H9 (cell line): ENCODE results near the gene UNC5A. TPM values are rescaled to one million over a fixed set of nuclear protein-coding genes. Genes with fewer than 3 reads are reported as not detected.

Source experiments
- DNase-seq: peaks from one replicate; pipeline ENCODE4 v3.0.0-alpha.2; 2017
- H2AFZ ChIP-seq: one replicate; pipeline ENCODE4 v1.6.1; 2013; ENCODE audit warnings: mild to moderate bottlenecking, low read length, control low read depth, moderate library complexity
- H2AK5ac ChIP-seq: 2 replicates; pipeline ENCODE4 v1.6.1; 2013; ENCODE audit warnings: low read length, control low read depth, mixed read lengths; ENCODE audit not compliant: insufficient read length
- H2BK120ac ChIP-seq: one replicate; pipeline ENCODE4 v1.6.1; 2013; ENCODE audit warnings: low read depth, mild to moderate bottlenecking, low read length, control low read depth, inconsistent platforms; ENCODE audit not compliant: poor library complexity, severe bottlenecking
- H2BK12ac ChIP-seq: 2 replicates; pipeline ENCODE4 v1.6.1; 2013; ENCODE audit warnings: low read length, control low read depth, mixed read lengths, low read depth; ENCODE audit not compliant: insufficient read length
- H2BK15ac ChIP-seq: 2 replicates; pipeline ENCODE4 v1.6.1; 2013; ENCODE audit warnings: low read depth, low read length, control low read depth
- H2BK20ac ChIP-seq: one replicate; pipeline ENCODE4 v1.6.1; 2013; ENCODE audit warnings: low read depth, mild to moderate bottlenecking, low read length, control low read depth, inconsistent platforms; ENCODE audit not compliant: poor library complexity, severe bottlenecking
- H2BK5ac ChIP-seq: 2 replicates; pipeline ENCODE4 v1.6.1; 2013; ENCODE audit warnings: low read length, control low read depth, mixed read lengths; ENCODE audit not compliant: insufficient read length
- H3K14ac ChIP-seq: 2 replicates; pipeline ENCODE4 v1.6.1; 2013; ENCODE audit warnings: low read length, control low read depth; ENCODE audit not compliant: insufficient read depth
- H3K18ac ChIP-seq: 2 replicates; pipeline ENCODE4 v1.6.1; 2013; ENCODE audit warnings: low read depth, mild to moderate bottlenecking, mixed read lengths, low read length, control low read depth; ENCODE audit not compliant: insufficient read length
- H3K23ac ChIP-seq: 2 replicates; pipeline ENCODE4 v1.6.1; 2013; ENCODE audit warnings: low read length, control low read depth, mixed read lengths, low read depth; ENCODE audit not compliant: insufficient read length
- H3K23me2 ChIP-seq: 2 replicates; pipeline ENCODE4 v1.6.1; 2013; ENCODE audit warnings: low read depth, mild to moderate bottlenecking, mixed read lengths, low read length, control low read depth; ENCODE audit not compliant: insufficient read length, poor library complexity, severe bottlenecking
- H3K27ac ChIP-seq: 2 replicates; pipeline ENCODE4 v1.5.1; 2013; ENCODE audit warnings: low read length, control low read depth, mixed read lengths, low read depth; ENCODE audit not compliant: insufficient read length
- H3K27me3 ChIP-seq: 2 replicates; pipeline ENCODE4 v1.6.1; 2013; ENCODE audit warnings: low read length, control low read depth, inconsistent platforms; ENCODE audit not compliant: insufficient read depth
- H3K4ac ChIP-seq: 2 replicates; pipeline ENCODE4 v1.6.1; 2013; ENCODE audit warnings: low read depth, mild to moderate bottlenecking, control low read depth, inconsistent platforms, low read length, moderate library complexity
- H3K4me1 ChIP-seq: 2 replicates; pipeline ENCODE4 v1.6.1; 2013; ENCODE audit warnings: low read length, control low read depth, inconsistent platforms; ENCODE audit not compliant: insufficient read depth
- H3K4me2 ChIP-seq: 2 replicates; pipeline ENCODE4 v1.6.1; 2013; ENCODE audit warnings: low read length, control low read depth, mixed read lengths; ENCODE audit not compliant: insufficient read length, insufficient read depth
- H3K56ac ChIP-seq: 2 replicates; pipeline ENCODE4 v1.6.1; 2013; ENCODE audit warnings: low read depth, mild to moderate bottlenecking, mixed read lengths, low read length, control low read depth; ENCODE audit not compliant: insufficient read length
- H3K79me1 ChIP-seq: 2 replicates; pipeline ENCODE4 v1.6.1; 2013; ENCODE audit warnings: low read depth, mild to moderate bottlenecking, moderate library complexity, low read length, control low read depth, inconsistent platforms; ENCODE audit not compliant: insufficient read depth, poor library complexity, severe bottlenecking
- H3K79me2 ChIP-seq: 2 replicates; pipeline ENCODE4 v1.6.1; 2013; ENCODE audit warnings: low read length, control low read depth, inconsistent platforms; ENCODE audit not compliant: insufficient read depth
- H3K9ac ChIP-seq: 2 replicates; pipeline ENCODE4 v1.6.1; 2013; ENCODE audit warnings: low read length, control low read depth, mixed read lengths; ENCODE audit not compliant: insufficient read length; ENCODE audit errors: extremely low read depth
- H3K9me3 ChIP-seq: one replicate; pipeline ENCODE4 v1.6.1; 2013; ENCODE audit warnings: low read depth, low read length, inconsistent platforms; ENCODE audit not compliant: control insufficient read depth
- H3T11ph ChIP-seq: one replicate; pipeline ENCODE4 v1.6.1; 2013; ENCODE audit warnings: mild to moderate bottlenecking, low read length, control low read depth, inconsistent platforms
- H4K20me1 ChIP-seq: one replicate; pipeline ENCODE4 v1.6.1; 2013; ENCODE audit not compliant: control insufficient read depth, insufficient read length, insufficient read depth
- H4K5ac ChIP-seq: 2 replicates; pipeline ENCODE4 v1.6.1; 2013; ENCODE audit warnings: low read depth, mild to moderate bottlenecking, mixed read lengths, low read length, control low read depth; ENCODE audit not compliant: insufficient read length
- H4K8ac ChIP-seq: replicated peaks from 2 replicates; pipeline ENCODE4 v1.6.1; 2013; ENCODE audit warnings: low read length, control low read depth, mixed read lengths, low read depth; ENCODE audit not compliant: insufficient read length
- H4K91ac ChIP-seq: 2 replicates; pipeline ENCODE4 v1.6.1; 2013; ENCODE audit warnings: low read depth, mild to moderate bottlenecking, moderate library complexity, mixed read lengths, low read length, control low read depth; ENCODE audit not compliant: insufficient read length
- H3K27ac Mint-ChIP-seq, 3 experiments: 2 replicates in 2 of 3; 3 replicates in 1 of 3; pipeline ENCODE4 v1.8.0; 2020 to 2021; ENCODE audit warnings: mixed read lengths in 3 of 3, mild to moderate bottlenecking in 1 of 3, moderate library complexity in 1 of 3
- H3K27me3 Mint-ChIP-seq: 2 replicates; pipeline ENCODE4 v1.8.0; 2021; ENCODE audit warnings: low read depth, mild to moderate bottlenecking, moderate library complexity, mixed read lengths
- H3K36me3 Mint-ChIP-seq, 3 experiments: 2 replicates in 2 of 3; 3 replicates in 1 of 3; pipeline ENCODE4 v1.8.0; 2020 to 2021; ENCODE audit warnings: low read depth in 3 of 3, mixed read lengths in 3 of 3; ENCODE audit not compliant: insufficient read depth in 1 of 3
- H3K4me1 Mint-ChIP-seq, 2 experiments: 2 replicates each; pipeline ENCODE4 v1.8.0; 2020; ENCODE audit warnings: mixed read lengths in 2 of 2
- H3K4me3 Mint-ChIP-seq, 2 experiments: 2 replicates in 1 of 2; 3 replicates in 1 of 2; pipeline ENCODE4 v1.8.0; 2020 to 2021; ENCODE audit warnings: mild to moderate bottlenecking in 2 of 2, mixed read lengths in 2 of 2, moderate library complexity in 1 of 2
- H3K9me3 Mint-ChIP-seq, 2 experiments: 2 replicates in 1 of 2; 3 replicates in 1 of 2; pipeline ENCODE4 v1.8.0; 2020; ENCODE audit warnings: mild to moderate bottlenecking in 2 of 2, mixed read lengths in 2 of 2, moderate library complexity in 1 of 2
- CTCF ChIP-seq: fragments of 200-600 bp; sonication (generic); conservative IDR thresholded peaks from 3 replicates; pipeline ENCODE4 v1.8.0; 2021; ENCODE audit warnings: antibody characterized with exemption, mild to moderate bottlenecking
- WGBS: extraction: QIAGEN DNeasy Blood & Tissue Kit; methylation state at CpG from one replicate; pipeline ENCODE4 v1.1.7; 2013; ENCODE audit warnings: missing lambda C conversion rate, low lambda C conversion rate, mixed read lengths; ENCODE audit not compliant: insufficient read length; ENCODE audit errors: extremely low coverage; 5-methylcytosine and 5-hydroxymethylcytosine counted together
- total RNA-seq: library from RNA; stranded (reverse); gene quantifications from 2 replicates; pipeline ENCODE4 v1.2.1, GENCODE V29; 2021

Gene UNC5A
- total RNA-seq, 1 experiment from 2014 or later, result 4.4 TPM

- Histone ChIP-seq H2AK5ac (no peak overlapping the region), H3K4me2 (no peak overlapping the region), H4K20me1 (no peaks in the 10 kb centered on the region), H3K79me1 (no peaks in the 10 kb centered on the region), H3K27ac (no peak overlapping the region), H3K9ac (no peak overlapping the region), H2AFZ (no peak overlapping the region), H2BK12ac (no peak overlapping the region), H4K5ac (no peak overlapping the region), H3K4ac (no peak overlapping the region), H2BK120ac (no peak overlapping the region), H3K9me3 (no peaks in the 10 kb centered on the region), H3K79me2 (no peaks in the 10 kb centered on the region), H3K14ac (no peak overlapping the region), H2BK20ac (no peak overlapping the region), H3K4me1 (no peaks in the 10 kb centered on the region), H2BK15ac (no peak overlapping the region), H3K18ac (no peak overlapping the region), H3T11ph (no peak overlapping the region), H3K23me2 (no peaks in the 10 kb centered on the region), H4K8ac (no peak overlapping the region), H3K23ac (no peak overlapping the region), H2BK5ac (no peak overlapping the region), H3K56ac (no peak overlapping the region), H4K91ac (no peak overlapping the region), H3K27me3 (no peaks in the 10 kb centered on the region)
- H3K4me1 Mint-ChIP-seq, result peaks cover 20 to 35% of the 10 kb centered on the region in 2 experiments
- no peak for DNase-seq
- no peaks in the 10 kb centered on the region for H3K9me3 Mint-ChIP-seq
- TF ChIP-seq CTCF, result no peak
- H3K27ac Mint-ChIP-seq, result no peak overlapping the region; a peak in 1 of 7 replicates
- no peaks in the 10 kb centered on the region for H3K36me3 Mint-ChIP-seq
- H3K27me3 Mint-ChIP-seq, result peaks cover 30% of the 10 kb centered on the region
- no peak overlapping the region for H3K4me3 Mint-ChIP-seq
- no CpG with 5 or more reads among the region's 6 CpGs for WGBS
These were observed 15.8 kb upstream of the UNC5A start for GRCh38 chr5:176794509-176794908.
